Ramos (cell line): ENCODE data around the gene MYH4.

ENCODE experiments used
- in situ Hi-C: fragments of 300-500 bp; cut with MboI; formaldehyde crosslinking; loops from one replicate; pipeline ENCODE4 v1.14.3; 2022; ENCODE audit warnings: low sequenced_read_pairs; ENCODE audit not compliant: unreplicated experiment

Gene MYH4

GRCh38 chr17:10428781-10429180 is 40.6 kb downstream of the MYH4 start:
- in situ Hi-C loops: no loop called here

GRCh38 chr17:10421900-10422542 is 47.3 kb downstream of the MYH4 start, which contains the start of gene MYH8:
MYH8 (minus strand) TSS chr17:10421950; CDS start chr17:10420227, 1,723 bp downstream.
- in situ Hi-C loops: no loop called here

DNA sequence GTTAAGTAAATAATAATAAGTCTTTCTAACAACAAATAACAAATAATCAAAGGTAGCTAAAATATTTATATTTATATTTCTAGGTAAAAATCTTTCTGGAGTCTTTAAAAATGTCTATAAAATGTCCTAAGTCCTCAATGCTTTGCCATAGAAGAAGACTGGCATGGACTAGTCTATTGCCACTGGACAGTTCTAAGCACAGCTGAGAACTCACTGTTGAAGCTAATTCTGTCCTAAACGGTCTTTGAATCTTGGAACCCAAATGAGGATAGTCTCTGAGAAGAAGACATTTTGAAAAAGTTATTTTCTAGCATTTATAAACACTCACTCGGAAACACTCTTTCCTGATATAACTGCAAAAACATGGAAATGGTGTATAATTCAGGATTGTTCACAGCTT is 48.1 kb downstream of the MYH4 start:
- in situ Hi-C loops: no loop called here

- in situ Hi-C loops: no loop called here
These were observed 48.5 kb downstream of the MYH4 start for GRCh38 chr17:10420811-10421210.

DNA sequence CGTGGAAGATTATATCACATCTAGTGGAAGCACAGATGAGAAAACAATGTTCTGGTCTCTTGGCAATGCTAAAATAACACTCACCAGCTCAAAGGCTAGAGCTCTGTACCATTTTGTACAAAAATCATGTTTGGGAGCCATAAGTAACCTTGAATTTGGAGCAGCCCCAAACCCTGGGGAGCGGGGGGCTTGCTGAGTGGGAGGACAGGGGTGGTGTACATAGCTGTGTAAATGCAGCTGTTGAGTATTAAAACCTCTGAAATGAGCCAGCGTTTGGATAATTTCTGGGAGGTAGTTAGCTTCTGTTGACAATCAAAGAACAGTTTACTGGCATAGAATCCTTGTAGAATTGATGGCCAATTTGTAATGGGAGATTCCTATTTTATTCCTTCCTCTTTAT is 51.9 kb downstream of the MYH4 start:
- in situ Hi-C loops: no loop called here

GRCh38 chr17:10415161-10415560 is 54.2 kb downstream of the MYH4 start:
- in situ Hi-C loops: no loop called here

- in situ Hi-C loops: no loop called here
These were observed 65.8 kb downstream of the MYH4 start for GRCh38 chr17:10403589-10403988.

DNA sequence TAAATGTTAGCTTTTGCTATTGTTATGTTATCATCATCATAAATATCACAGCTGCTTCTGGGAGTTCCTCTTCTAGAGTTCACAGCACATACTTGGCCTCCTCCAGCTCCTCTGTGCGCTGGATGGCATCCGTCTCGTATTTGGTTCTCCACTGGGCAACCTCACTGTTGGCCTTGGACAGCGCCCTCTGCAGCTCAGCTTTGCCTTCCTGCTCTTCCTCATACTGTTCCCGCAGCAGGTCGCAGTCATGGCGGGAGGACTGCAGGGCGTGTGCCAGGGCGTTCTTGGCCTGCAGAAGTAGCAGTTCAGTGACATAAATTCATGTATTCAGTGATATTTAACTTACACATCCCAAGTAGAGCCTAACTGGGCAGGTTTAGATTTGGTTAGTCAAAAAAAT is 71.0 kb downstream of the MYH4 start:
- in situ Hi-C loops: no loop called here

DNA sequence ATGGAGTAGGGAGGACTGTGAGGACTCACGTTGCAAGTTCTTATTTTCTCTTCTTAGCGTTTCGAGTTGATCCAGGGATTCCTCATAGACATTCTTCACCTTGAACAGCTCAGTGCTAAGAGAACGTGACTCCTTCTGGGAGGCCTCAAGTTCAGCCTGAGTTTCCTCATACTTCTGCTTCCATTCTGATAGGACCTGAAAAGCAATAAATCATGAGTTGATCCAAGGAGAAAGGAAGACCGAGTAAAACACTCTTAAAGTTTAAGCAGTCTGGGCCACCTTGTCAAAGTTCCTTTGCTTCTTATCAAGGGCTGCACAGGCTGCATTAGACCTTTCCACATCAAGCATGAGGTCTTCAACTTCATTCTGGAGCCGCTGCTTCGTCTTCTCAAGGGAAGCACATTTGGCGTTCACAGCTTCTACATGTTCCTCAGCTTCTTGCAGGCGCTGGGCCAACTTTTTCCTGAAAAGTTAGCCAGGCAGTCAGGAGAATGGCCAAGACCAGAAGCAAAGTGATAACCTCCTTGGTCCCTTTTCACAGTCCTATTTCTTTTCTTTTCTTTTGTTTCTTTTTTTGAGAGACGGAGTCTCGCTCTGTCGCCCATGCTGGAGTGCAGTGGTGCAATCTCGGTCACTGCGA is 72.7 kb downstream of the MYH4 start:
- in situ Hi-C loops: no loop called here

- in situ Hi-C loops: no loop called here
These were observed 75.0 kb downstream of the MYH4 start for GRCh38 chr17:10394201-10394887.
